HEK293T (cell line): ENCODE measurements around the gene SRCIN1.

Source experiments
- CTCF ChIA-PET: fragments of 350-600 bp; formaldehyde crosslinking; extraction: SDS; loops from one replicate; lab custom pipeline; 2021; ENCODE audit warnings: antibody characterized with exemption, inconsistent platforms; lab: Yijun Ruan, JAX
- POLR2A ChIA-PET: fragments of 350-600 bp; formaldehyde crosslinking; extraction: SDS; loops from one replicate; lab custom pipeline; 2020; ENCODE audit warnings: antibody characterized with exemption, inconsistent platforms; lab: Yijun Ruan, JAX
- DNase-seq: peaks from one replicate; pipeline ENCODE4 v3.0.0; 2012; ENCODE audit warnings: mixed read lengths; ENCODE audit errors: extremely low spot score
- ARNT ChIP-seq: fragments of 450-650 bp; IDR thresholded peaks from 2 replicates; pipeline ENCODE4 v1.6.1; 2017; ENCODE audit warnings: mild to moderate bottlenecking
- BHLHE40 ChIP-seq: fragments of 450-650 bp; IDR thresholded peaks from 2 replicates; pipeline ENCODE4 v1.6.1; 2016; ENCODE audit warnings: mild to moderate bottlenecking, moderate library complexity, borderline replicate concordance
- CTBP1 ChIP-seq: fragments of 450-650 bp; IDR thresholded peaks from 2 replicates; pipeline ENCODE4 v1.6.1; 2016; ENCODE audit warnings: borderline replicate concordance
- ELF4 ChIP-seq: fragments of 450-650 bp; IDR thresholded peaks from 2 replicates; pipeline ENCODE4 v1.6.1; 2017; ENCODE audit warnings: antibody characterized with exemption
- FOXA1 ChIP-seq: fragments of 450-650 bp; IDR thresholded peaks from 2 replicates; pipeline ENCODE4 v1.6.1; 2016; ENCODE audit warnings: mild to moderate bottlenecking
- FOXK2 ChIP-seq: fragments of 450-650 bp; IDR thresholded peaks from 2 replicates; pipeline ENCODE4 v1.6.1; 2016; ENCODE audit warnings: mild to moderate bottlenecking
- FOXM1 ChIP-seq: fragments of 450-650 bp; IDR thresholded peaks from 2 replicates; pipeline ENCODE4 v1.6.1; 2017; ENCODE audit warnings: mild to moderate bottlenecking, borderline replicate concordance
- HDGF ChIP-seq: fragments of 450-650 bp; IDR thresholded peaks from 2 replicates; pipeline ENCODE4 v1.6.1; 2017; ENCODE audit warnings: antibody characterized with exemption, borderline replicate concordance
- L3MBTL2 ChIP-seq: fragments of 450-650 bp; conservative IDR thresholded peaks from 2 replicates; pipeline ENCODE4 v1.6.1; 2016; ENCODE audit warnings: mild to moderate bottlenecking
- LEF1 ChIP-seq: fragments of 450-650 bp; IDR thresholded peaks from 2 replicates; pipeline ENCODE4 v1.6.1; 2017; ENCODE audit warnings: mild to moderate bottlenecking, borderline replicate concordance
- NFRKB ChIP-seq: fragments of 450-650 bp; IDR thresholded peaks from 2 replicates; pipeline ENCODE4 v1.6.1; 2016; ENCODE audit warnings: mild to moderate bottlenecking, moderate library complexity
- SP1 ChIP-seq: fragments of 450-650 bp; IDR thresholded peaks from 2 replicates; pipeline ENCODE4 v1.6.1; 2017
- SUZ12 ChIP-seq: fragments of 450-650 bp; IDR thresholded peaks from 2 replicates; pipeline ENCODE4 v1.6.1; 2016; ENCODE audit warnings: mild to moderate bottlenecking
- TARDBP ChIP-seq: fragments of 450-650 bp; IDR thresholded peaks from 2 replicates; pipeline ENCODE4 v1.6.1; 2016
- ZNF384 ChIP-seq: fragments of 450-650 bp; IDR thresholded peaks from 2 replicates; pipeline ENCODE4 v1.6.1; 2016
- TF ChIP-seq, protein P1 (sequence below): fragments of 450-650 bp; IDR thresholded peaks from 2 replicates; pipeline ENCODE4 v1.6.1; 2016

Gene SRCIN1

DNA sequence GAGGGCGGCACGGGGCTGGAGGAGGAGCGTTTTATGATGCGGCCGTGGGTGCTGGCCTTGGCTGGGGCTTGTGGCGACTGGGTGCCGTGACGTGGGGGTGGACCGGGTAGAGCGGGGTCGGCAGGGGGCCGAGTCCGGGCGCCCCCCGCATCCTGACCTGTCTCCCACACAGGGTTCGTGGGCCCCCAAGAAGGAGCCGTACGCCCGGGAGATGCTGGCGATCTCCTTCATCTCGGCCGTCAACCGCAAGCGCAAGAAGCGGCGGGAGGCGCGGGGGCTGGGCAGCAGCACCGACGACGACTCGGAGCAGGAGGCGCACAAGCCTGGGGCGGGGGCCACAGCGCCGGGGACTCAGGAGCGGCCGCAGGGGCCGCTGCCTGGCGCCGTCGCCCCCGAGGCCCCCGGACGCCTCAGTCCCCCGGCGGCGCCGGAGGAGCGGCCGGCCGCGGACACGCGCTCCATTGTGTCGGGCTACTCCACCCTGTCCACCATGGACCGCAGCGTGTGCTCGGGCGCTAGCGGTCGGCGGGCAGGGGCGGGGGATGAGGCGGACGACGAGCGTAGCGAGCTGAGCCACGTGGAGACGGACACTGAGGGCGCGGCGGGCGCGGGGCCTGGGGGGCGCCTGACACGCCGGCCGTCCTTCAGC is 95.9 kb downstream of the SRCIN1 start:
- CTCF ChIA-PET = interaction anchor here (0.5 to 2.4 kb wide), 22 partner anchors 12 to 190 kb away, joined by 3 to 14 read pairs (median 4); no protein-coding TSS in a partner anchor
- POLR2A ChIA-PET = interaction anchor here (1.0 to 2.1 kb wide), 2 partner anchors 49 to 158 kb away, joined by 3 to 5 read pairs; partner anchors contain the start of gene SOCS7
- no peak for DNase-seq
- TF ChIP-seq ELF4 (no peak), SP1 (no peak), ZNF384 (no peak)
- TF ChIP-seq, protein P1, sequence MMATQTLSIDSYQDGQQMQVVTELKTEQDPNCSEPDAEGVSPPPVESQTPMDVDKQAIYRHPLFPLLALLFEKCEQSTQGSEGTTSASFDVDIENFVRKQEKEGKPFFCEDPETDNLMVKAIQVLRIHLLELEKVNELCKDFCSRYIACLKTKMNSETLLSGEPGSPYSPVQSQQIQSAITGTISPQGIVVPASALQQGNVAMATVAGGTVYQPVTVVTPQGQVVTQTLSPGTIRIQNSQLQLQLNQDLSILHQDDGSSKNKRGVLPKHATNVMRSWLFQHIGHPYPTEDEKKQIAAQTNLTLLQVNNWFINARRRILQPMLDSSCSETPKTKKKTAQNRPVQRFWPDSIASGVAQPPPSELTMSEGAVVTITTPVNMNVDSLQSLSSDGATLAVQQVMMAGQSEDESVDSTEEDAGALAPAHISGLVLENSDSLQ = no peak

DNA sequence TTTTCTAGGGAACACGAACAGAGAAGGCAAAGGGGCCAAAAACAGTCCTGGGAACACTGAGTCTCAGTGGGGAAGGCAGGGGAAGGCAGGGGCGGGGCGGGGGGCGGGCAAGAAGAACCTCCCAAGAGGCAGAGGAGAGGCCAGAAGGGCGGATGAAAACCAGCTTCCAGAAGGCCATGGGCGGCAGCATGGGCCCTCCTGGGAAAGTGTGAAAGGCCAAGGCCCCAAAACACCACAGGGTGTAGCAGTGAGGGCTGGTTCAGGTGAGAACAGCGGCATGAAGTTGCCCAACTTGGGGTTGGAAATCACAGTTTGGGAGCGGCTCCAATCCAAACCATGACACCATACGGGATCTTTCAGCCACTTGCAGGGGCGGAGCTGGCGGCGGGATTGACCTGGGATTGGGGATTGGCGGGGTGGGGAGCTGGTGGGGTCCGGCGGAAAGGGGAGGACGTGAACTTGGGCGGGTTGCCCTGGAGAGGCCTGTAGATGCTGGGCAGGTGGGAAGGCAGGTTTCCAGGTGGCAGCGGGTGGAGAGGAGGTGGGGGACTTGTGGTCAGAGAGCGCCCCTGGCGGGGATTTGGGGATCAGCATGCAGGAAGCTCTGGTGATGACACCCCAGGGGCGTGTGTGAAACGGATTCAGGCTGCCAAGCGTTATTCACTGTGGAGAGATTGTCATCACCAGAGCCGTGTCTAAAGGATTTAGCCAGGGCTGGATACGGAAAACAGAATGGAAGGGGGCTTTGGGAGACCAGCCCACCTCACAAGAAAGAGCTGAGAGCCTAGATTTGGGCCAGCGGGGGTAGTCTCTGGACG is 96.6 kb downstream of the SRCIN1 start:
- CTCF ChIA-PET = interaction anchor here (0.5 to 2.4 kb wide), 24 partner anchors 11 to 190 kb away, joined by 3 to 14 read pairs (median 4); no protein-coding TSS in a partner anchor
- POLR2A ChIA-PET = interaction anchor here (1.0 to 2.1 kb wide), 2 partner anchors 50 to 157 kb away, joined by 3 to 5 read pairs; partner anchors contain the start of gene SOCS7
- peak; percentile 76 for DNase-seq
- TF ChIP-seq ZNF384 (no peak), FOXK2 (no peak), FOXA1 (no peak), ELF4 (no peak), BHLHE40 (no peak), L3MBTL2 (no peak), ARNT (no peak), TARDBP (no peak), CTBP1 (no peak), HDGF (no peak), SP1 (no peak), NFRKB (no peak), SUZ12 (no peak), FOXM1 (no peak)
- TF ChIP-seq, protein P1 = no peak

DNA sequence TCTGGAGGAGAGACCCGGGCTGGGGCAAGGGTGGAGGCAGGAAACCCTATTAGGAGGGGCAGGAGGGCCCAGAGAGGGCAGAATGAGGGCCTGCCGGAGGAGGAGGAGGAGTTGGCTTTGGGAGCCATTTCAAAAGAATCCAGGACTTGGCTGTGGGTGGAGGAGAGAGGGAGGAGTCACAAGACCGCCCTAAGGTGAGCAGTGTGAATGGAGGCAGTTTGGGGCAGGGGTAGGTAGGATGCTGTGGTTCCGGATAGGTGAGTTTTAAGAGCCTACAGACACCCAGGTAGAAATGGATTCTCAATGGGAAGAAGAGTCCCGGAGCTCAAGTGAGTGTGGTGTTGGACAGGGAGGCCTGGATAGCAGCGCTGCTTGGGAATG is 97.2 kb downstream of the SRCIN1 start:
- no peak for TF ChIP-seq FOXM1
- TF ChIP-seq SUZ12 = no peak
- TF ChIP-seq ZNF384 = no peak
- no peak for TF ChIP-seq TARDBP
- no peak for TF ChIP-seq NFRKB
- TF ChIP-seq ELF4 = no peak
- TF ChIP-seq ARNT = no peak
- TF ChIP-seq SP1 = no peak
- TF ChIP-seq FOXA1 = no peak
- TF ChIP-seq FOXK2 = no peak
- TF ChIP-seq, protein P1 = no peak
- no peak for TF ChIP-seq CTBP1
- TF ChIP-seq LEF1 = no peak
- no peak for TF ChIP-seq BHLHE40
- no peak for TF ChIP-seq HDGF
- no peak for TF ChIP-seq L3MBTL2
- DNase-seq = no peak
- ChIA-PET CTCF (interaction anchor here (0.8 to 2.4 kb wide), 8 partner anchors 14 to 158 kb away, joined by 4 to 14 read pairs (median 8); no protein-coding TSS in a partner anchor), POLR2A (interaction anchor here (0.6 kb wide), 1 partner anchor 160 kb away, joined by 3 read pairs; no protein-coding TSS in a partner anchor)

DNA sequence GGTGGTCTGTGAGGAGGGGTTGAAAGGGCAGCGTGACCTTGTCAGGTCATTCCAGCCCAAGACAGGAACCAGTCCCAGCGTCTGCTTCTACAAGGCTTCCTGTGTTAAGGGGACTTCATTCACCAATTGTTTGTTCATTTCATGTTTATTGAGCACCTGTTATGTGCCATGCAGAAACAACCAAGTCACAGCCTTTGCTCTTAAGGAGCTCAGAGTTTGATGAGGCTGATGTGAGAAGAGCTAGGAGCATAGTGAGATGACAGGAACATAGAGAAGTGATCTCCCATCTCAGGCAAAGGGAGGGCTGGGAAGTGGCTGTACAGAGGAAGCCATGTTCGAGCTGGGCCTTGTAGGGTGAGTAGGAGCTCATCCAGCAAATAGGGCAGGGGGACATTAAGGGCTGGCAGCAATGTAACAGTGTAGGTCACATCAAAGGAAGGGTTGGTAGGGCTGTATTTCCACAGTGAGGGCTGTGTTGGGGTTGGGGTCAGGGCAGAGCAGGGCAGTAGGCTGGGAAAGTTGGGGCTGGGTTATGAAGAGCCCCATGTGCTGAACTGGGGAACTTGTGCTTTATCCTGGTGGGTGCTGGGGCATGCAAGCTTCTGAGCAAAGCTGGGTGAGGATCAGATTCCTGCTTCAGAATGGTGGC is 97.7 kb downstream of the SRCIN1 start:
- ChIA-PET CTCF (interaction anchor here (0.6 to 2.4 kb wide), 5 partner anchors 15 to 238 kb away, joined by 3 to 14 read pairs (median 8); no protein-coding TSS in a partner anchor), POLR2A (interaction anchor here (0.6 kb wide), 1 partner anchor 160 kb away, joined by 3 read pairs; no protein-coding TSS in a partner anchor)
- no peak for DNase-seq
- TF ChIP-seq TARDBP = no peak
- TF ChIP-seq BHLHE40 = no peak
- TF ChIP-seq LEF1 = no peak
- no peak for TF ChIP-seq NFRKB
- TF ChIP-seq ELF4 = no peak
- no peak for TF ChIP-seq L3MBTL2
- TF ChIP-seq ARNT = no peak
- TF ChIP-seq FOXK2 = no peak
- TF ChIP-seq ZNF384 = no peak

DNA sequence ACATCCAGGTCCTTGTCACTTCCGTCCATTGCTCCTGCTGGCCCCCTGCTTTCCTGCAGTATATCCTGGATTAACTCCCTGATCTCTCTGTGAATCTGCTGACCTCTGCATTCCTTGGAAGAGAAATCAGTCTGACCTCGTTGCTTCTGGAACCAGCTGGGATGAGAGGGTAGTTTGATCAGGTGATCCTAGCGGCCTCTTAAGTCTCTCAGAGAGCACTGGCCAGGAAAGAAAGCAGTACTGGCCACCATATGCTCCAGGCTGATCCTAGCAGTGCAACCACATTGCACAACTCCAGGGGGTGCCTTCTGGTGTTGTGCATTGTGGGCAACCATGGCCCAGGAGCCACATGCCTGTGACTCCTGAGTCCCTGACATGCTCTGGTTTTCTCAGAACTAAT is 98.3 kb downstream of the SRCIN1 start:
- CTCF ChIA-PET = interaction anchor here (0.6 to 2.4 kb wide), 2 partner anchors 15 to 238 kb away, joined by 3 to 14 read pairs; no protein-coding TSS in a partner anchor
- no peak for DNase-seq
- TF ChIP-seq ZNF384 (no peak), ARNT (no peak), FOXA1 (no peak), HDGF (no peak)
- POLR2A ChIA-PET = no interaction called here
